HEK293 (cell line): Measurements from ENCODE around the gene VAV2.

Experiments used
- CTCF ChIA-PET: fragments of 350-600 bp; formaldehyde crosslinking; extraction: SDS; loops from one replicate; lab custom pipeline; 2021; ENCODE audit warnings: antibody characterized with exemption; lab: Yijun Ruan, JAX
- POLR2A ChIA-PET: fragments of 300-600 bp; formaldehyde crosslinking; extraction: SDS; loops from one replicate; lab custom pipeline; 2020; ENCODE audit warnings: antibody characterized with exemption, inconsistent platforms; lab: Yijun Ruan, JAX
- H3K27ac ChIP-seq: fragments of 200-500 bp; sonication (Bioruptor generic); 2 replicates; pipeline ENCODE4 v1.5.1; 2014; ENCODE audit warnings: low read depth, low read length, control low read depth, inconsistent platforms; ENCODE audit errors: extremely low read depth
- H3K36me3 ChIP-seq, 2 experiments: fragments of 200-500 bp in 1 of 2; sonication (Bioruptor generic) in 1 of 2; 1 replicate in 1 of 2; 2 replicates in 1 of 2; pipeline ENCODE4 v1.5.1; 2014 to 2017; ENCODE audit warnings: inconsistent platforms in 2 of 2, low read length in 2 of 2; ENCODE audit not compliant: control insufficient read depth in 2 of 2, insufficient read depth in 1 of 2
- H3K4me1 ChIP-seq: fragments of 200-500 bp; sonication (Bioruptor generic); 2 replicates; pipeline ENCODE4 v1.5.1; 2014; ENCODE audit warnings: mild to moderate bottlenecking, low read length, inconsistent platforms; ENCODE audit not compliant: control insufficient read depth, insufficient read depth
- H3K4me3 ChIP-seq: 2 replicates; pipeline ENCODE4 v1.5.1; 2011; ENCODE audit warnings: low read depth, mild to moderate bottlenecking, control low read depth, low read length, moderate library complexity
- H3K9me3 ChIP-seq: fragments of 200-500 bp; sonication (Bioruptor generic); 2 replicates; pipeline ENCODE4 v1.5.1; 2014; ENCODE audit warnings: low read depth, low read length, inconsistent platforms; ENCODE audit not compliant: control insufficient read depth, insufficient read depth
- INSM2 ChIP-seq: fragments of 450-650 bp; formaldehyde crosslinking; IDR thresholded peaks from 2 replicates; pipeline ENCODE4 v1.5.1; 2016; ENCODE audit warnings: missing biosample characterization, missing genetic modification characterization
- MZF1 ChIP-seq: fragments of 450-650 bp; formaldehyde crosslinking; IDR thresholded peaks from 2 replicates; pipeline ENCODE4 v1.5.1; 2017; ENCODE audit warnings: missing biosample characterization, missing genetic modification characterization, borderline replicate concordance
- OSR2 ChIP-seq: fragments of 450-650 bp; formaldehyde crosslinking; IDR thresholded peaks from 2 replicates; pipeline ENCODE4 v1.5.1; 2016; ENCODE audit warnings: missing biosample characterization, missing genetic modification characterization
- PBX3 ChIP-seq: sonication (generic); formaldehyde crosslinking; IDR thresholded peaks from 2 replicates; pipeline ENCODE4 v1.8.1; 2022; ENCODE audit warnings: mild to moderate bottlenecking, moderate library complexity, missing genetic modification reagents
- PRDM1 ChIP-seq: fragments of 450-650 bp; formaldehyde crosslinking; IDR thresholded peaks from 2 replicates; pipeline ENCODE4; 2016; ENCODE audit warnings: missing biosample characterization, missing genetic modification characterization
- SETDB1 ChIP-seq: IDR thresholded peaks from one replicate; pipeline ENCODE4 v1.6.1; 2017; ENCODE audit warnings: mild to moderate bottlenecking, low read length, moderate library complexity, mixed read lengths; ENCODE audit not compliant: insufficient read length
- WT1 ChIP-seq: fragments of 450-650 bp; formaldehyde crosslinking; IDR thresholded peaks from 2 replicates; pipeline ENCODE4 v1.5.1; 2016; ENCODE audit warnings: missing biosample characterization, missing genetic modification characterization
- YY1 ChIP-seq: fragments of 450-650 bp; formaldehyde crosslinking; IDR thresholded peaks from 2 replicates; pipeline ENCODE4 v1.5.1; 2018; ENCODE audit warnings: missing biosample characterization, missing genetic modification characterization
- YY2 ChIP-seq: fragments of 450-650 bp; formaldehyde crosslinking; IDR thresholded peaks from 2 replicates; pipeline ENCODE4 v1.5.1; 2016; ENCODE audit warnings: missing biosample characterization, missing genetic modification characterization
- ZBTB26 ChIP-seq: fragments of 450-650 bp; formaldehyde crosslinking; optimal IDR thresholded peaks from 2 replicates; pipeline ENCODE3; 2016; ENCODE audit warnings: missing biosample characterization, mild to moderate bottlenecking, missing genetic modification characterization
- ZFHX2 ChIP-seq: fragments of 450-650 bp; formaldehyde crosslinking; conservative IDR thresholded peaks from 2 replicates; pipeline ENCODE4 v1.5.1; 2016; ENCODE audit warnings: missing biosample characterization, missing genetic modification characterization
- ZFP3 ChIP-seq: fragments of 450-650 bp; formaldehyde crosslinking; IDR thresholded peaks from 2 replicates; pipeline ENCODE4 v1.5.1; 2016; ENCODE audit warnings: low read depth, missing biosample characterization, missing genetic modification characterization
- ZFP41 ChIP-seq: fragments of 450-650 bp; formaldehyde crosslinking; IDR thresholded peaks from 2 replicates; pipeline ENCODE4 v1.5.1; 2016; ENCODE audit warnings: missing biosample characterization, missing genetic modification characterization, borderline replicate concordance
- ZNF10 ChIP-seq: fragments of 450-650 bp; formaldehyde crosslinking; IDR thresholded peaks from 2 replicates; pipeline ENCODE4 v1.5.1; 2017; ENCODE audit warnings: missing biosample characterization, missing genetic modification characterization
- ZNF133 ChIP-seq: fragments of 450-650 bp; formaldehyde crosslinking; IDR thresholded peaks from 2 replicates; pipeline ENCODE4 v1.5.1; 2016; ENCODE audit warnings: missing biosample characterization, missing genetic modification characterization
- ZNF280D ChIP-seq: fragments of 450-650 bp; formaldehyde crosslinking; IDR thresholded peaks from 2 replicates; pipeline ENCODE4 v1.5.1; 2016; ENCODE audit warnings: missing biosample characterization, missing genetic modification characterization
- ZNF335 ChIP-seq: fragments of 450-650 bp; formaldehyde crosslinking; conservative IDR thresholded peaks from 2 replicates; pipeline ENCODE4 v1.5.1; 2016; ENCODE audit warnings: missing biosample characterization, missing genetic modification characterization
- ZNF513 ChIP-seq: fragments of 450-650 bp; IDR thresholded peaks from 2 replicates; pipeline ENCODE4 v1.5.1; 2018; ENCODE audit warnings: missing biosample characterization, missing genetic modification characterization
- ZNF529 ChIP-seq: fragments of 450-650 bp; formaldehyde crosslinking; IDR thresholded peaks from 2 replicates; pipeline ENCODE4 v1.5.1; 2017; ENCODE audit warnings: missing genetic modification characterization, missing biosample characterization; ENCODE audit not compliant: insufficient replicate concordance
- ZNF558 ChIP-seq: fragments of 450-650 bp; formaldehyde crosslinking; IDR thresholded peaks from 2 replicates; pipeline ENCODE4 v1.5.1; 2016; ENCODE audit warnings: missing biosample characterization, missing genetic modification characterization
- ZNF560 ChIP-seq: fragments of 450-650 bp; formaldehyde crosslinking; IDR thresholded peaks from 2 replicates; pipeline ENCODE4 v1.5.1; 2017; ENCODE audit warnings: missing biosample characterization, missing genetic modification characterization, borderline replicate concordance
- ZNF571 ChIP-seq: fragments of 450-650 bp; formaldehyde crosslinking; IDR thresholded peaks from 2 replicates; pipeline ENCODE4 v1.5.0; 2017; ENCODE audit warnings: missing biosample characterization, missing genetic modification characterization
- ZNF596 ChIP-seq: fragments of 450-650 bp; IDR thresholded peaks from 2 replicates; pipeline ENCODE4 v1.5.0; 2018; ENCODE audit warnings: missing biosample characterization, mild to moderate bottlenecking, missing genetic modification characterization, moderate library complexity
- ZNF704 ChIP-seq: fragments of 450-650 bp; formaldehyde crosslinking; IDR thresholded peaks from 2 replicates; pipeline ENCODE4 v1.5.1; 2016; ENCODE audit warnings: missing biosample characterization, missing genetic modification characterization
- ZNF830 ChIP-seq: fragments of 450-650 bp; IDR thresholded peaks from 2 replicates; pipeline ENCODE4 v1.5.0; 2018; ENCODE audit warnings: missing biosample characterization, missing genetic modification characterization, low read depth, mild to moderate bottlenecking, moderate library complexity

Gene VAV2

GRCh38 chr9:133779516-133780403 is 212.4 kb downstream of the VAV2 start:
- H3K36me3 ChIP-seq, result peaks cover 0 to 52% of the 10 kb centered on the region in 2 experiments; a peak in 1 of 3 replicates
- no peak overlapping the region for H3K27ac ChIP-seq
- POLR2A ChIA-PET, result no interaction called here
- H3K4me1 ChIP-seq, result no peaks in the 10 kb centered on the region
- H3K9me3 ChIP-seq, result no peaks in the 10 kb centered on the region
- no peak overlapping the region for H3K4me3 ChIP-seq
- no peak for TF ChIP-seq YY2 (tag by site-specific recombination)
- no peak for TF ChIP-seq WT1
- no peak for TF ChIP-seq SETDB1
- no peak for TF ChIP-seq ZFP3 (tag by site-specific recombination)
- no peak for TF ChIP-seq YY1 (tag by site-specific recombination)
- no peak for TF ChIP-seq MZF1 (tag by site-specific recombination)
- TF ChIP-seq ZNF560 (tag by site-specific recombination), result no peak
- TF ChIP-seq ZNF571 (tag by site-specific recombination), result no peak
- TF ChIP-seq OSR2 (tag by site-specific recombination), result no peak
- no peak for TF ChIP-seq ZNF596 (tag by site-specific recombination)
- TF ChIP-seq ZNF10, result no peak
- no peak for TF ChIP-seq PRDM1 (tag by site-specific recombination)
- no peak for TF ChIP-seq PBX3 (CRISPR knock-in tag)
- TF ChIP-seq ZNF529 (tag by site-specific recombination), result no peak
- TF ChIP-seq INSM2, result no peak
- no peak for TF ChIP-seq ZNF133
- TF ChIP-seq ZFP41 (tag by site-specific recombination), result no peak
- no peak for TF ChIP-seq ZBTB26 (tag by site-specific recombination)
- TF ChIP-seq ZNF704 (tag by site-specific recombination), result no peak
- TF ChIP-seq ZNF830 (tag by site-specific recombination), result no peak
- TF ChIP-seq, all 188 proteins: peak for 0
- CTCF ChIA-PET, result interaction anchor here (0.6 to 5.3 kb wide), 6 partner anchors 9 to 534 kb away, joined by 3 to 200 read pairs (median 7); no protein-coding TSS in a partner anchor

- Histone ChIP-seq H3K4me3 (no peak overlapping the region), H3K9me3 (no peaks in the 10 kb centered on the region), H3K27ac (no peak overlapping the region), H3K4me1 (no peaks in the 10 kb centered on the region), H3K36me3 (peaks cover 0 to 59% of the 10 kb centered on the region in 2 experiments; a peak in 1 of 3 replicates)
- ChIA-PET CTCF (interaction anchor here (0.6 to 1.7 kb wide), 4 partner anchors 14 to 533 kb away, joined by 3 to 9 read pairs (median 4); no protein-coding TSS in a partner anchor), POLR2A (no interaction called here)
- TF ChIP-seq ZNF335 (tag by site-specific recombination) (no peak), ZNF280D (tag by site-specific recombination) (no peak), ZFHX2 (tag by site-specific recombination) (no peak), ZNF513 (no peak), ZNF529 (tag by site-specific recombination) (no peak), ZNF558 (no peak)
Observed at GRCh38 chr9:133779081-133779480, 213.0 kb downstream of the VAV2 start.
